NCI-H524 (cell line): ENCODE measurements around the gene EFHB.
"Not testable (repeated sequence)": the region's sequence is repeated elsewhere in the genome, so short reads cannot be mapped to it uniquely, and the experiment has no call there.

Experiments
- DNase-seq, 2 experiments: peaks; one replicate each; lab custom pipeline; 2025; lab: John Stamatoyannopoulos, UW

The EFHB gene

GRCh38 chr3:19934098-19934566 is at the start of gene EFHB:
EFHB (minus strand) TSS chr3:19934217; CDS start chr3:19934018, 199 bp downstream.
- DNase-seq: peak in 1 of 2 experiments; percentile 17

- DNase-seq: no peak
Measured at GRCh38 chr3:19972054-19972453, 38.0 kb upstream of the EFHB start.

GRCh38 chr3:19970327-19970726 is 36.3 kb upstream of the EFHB start:
- no peak for DNase-seq

- no peak for DNase-seq
Measured at GRCh38 chr3:19967812-19968211, 33.8 kb upstream of the EFHB start.

- DNase-seq: no peak
Measured at GRCh38 chr3:19967208-19967607, 33.2 kb upstream of the EFHB start.

GRCh38 chr3:19961960-19962359 is 27.9 kb upstream of the EFHB start:
- DNase-seq: no peak

GRCh38 chr3:19960696-19961095 is 26.7 kb upstream of the EFHB start:
- DNase-seq: no peak

GRCh38 chr3:19959505-19959904 is 25.5 kb upstream of the EFHB start:
- DNase-seq: no peak

- not testable (repeated sequence) for DNase-seq
Measured at GRCh38 chr3:19957354-19957753, 23.3 kb upstream of the EFHB start.

- DNase-seq: no peak
Measured at GRCh38 chr3:19954676-19955075, 20.7 kb upstream of the EFHB start.

- DNase-seq: no peak
Measured at GRCh38 chr3:19950316-19950715, 16.3 kb upstream of the EFHB start.

GRCh38 chr3:19948226-19948591 is 14.2 kb upstream of the EFHB start:
- DNase-seq: no peak

GRCh38 chr3:19947549-19948225 is 13.7 kb upstream of the EFHB start:
- DNase-seq: peak; percentile 28 to 32

- DNase-seq: peak; percentile 96
Measured at GRCh38 chr3:19946832-19947548, 13.0 kb upstream of the EFHB start, which contains the start of gene RAB5A. RAB5A (plus strand) TSS chr3:19947097; CDS start chr3:19950899, 3,802 bp downstream.

- peak in 1 of 2 experiments; percentile 59 for DNase-seq
Measured at GRCh38 chr3:19945969-19946831, 12.2 kb upstream of the EFHB start.

GRCh38 chr3:19945534-19945933 is 11.5 kb upstream of the EFHB start:
- DNase-seq: no peak

- DNase-seq: no peak
Measured at GRCh38 chr3:19940643-19941042, 6.6 kb upstream of the EFHB start.

GRCh38 chr3:19938295-19938627 is 4.2 kb upstream of the EFHB start:
- DNase-seq: no peak

GRCh38 chr3:19937459-19938294 is 3.7 kb upstream of the EFHB start:
- DNase-seq: no peak

- DNase-seq: no peak
Measured at GRCh38 chr3:19932422-19932821, 1.6 kb downstream of the EFHB start.

GRCh38 chr3:19931767-19932188 is 2.2 kb downstream of the EFHB start:
- no peak for DNase-seq
